GM12892 (cell line): ENCODE measurements around the gene TSFM.

ENCODE experiments used
- DNase-seq: peaks from one replicate; pipeline ENCODE4 v3.0.0; 2011; ENCODE audit not compliant: insufficient read length
- FAIRE-seq: peaks from 2 replicates; lab custom pipeline; 2011; peaks lifted over from hg19 to GRCh38; lab: Jason Lieb, UNC
- POLR2A ChIP-seq: IDR thresholded peaks from 2 replicates; pipeline ENCODE4 v1.6.1; 2011; ENCODE audit warnings: low read depth, low read length, control low read depth
- POLR2AphosphoS5 ChIP-seq: IDR thresholded peaks from 2 replicates; pipeline ENCODE4 v1.6.1; 2011; ENCODE audit warnings: low read depth, low read length, control low read depth
- TAF1 ChIP-seq: IDR thresholded peaks from 2 replicates; pipeline ENCODE4 v1.6.1; 2011; ENCODE audit warnings: low read depth, mild to moderate bottlenecking, control low read depth, low read length, borderline replicate concordance

The TSFM gene

GRCh38 chr12:57846285-57846576 is 63.6 kb downstream of the TSFM start:
- FAIRE-seq (no peak), DNase-seq (no peak)
- TF ChIP-seq POLR2AphosphoS5: no peak
- no peak for TF ChIP-seq POLR2A
- TF ChIP-seq TAF1: no peak

GRCh38 chr12:57846577-57847319 is 64.2 kb downstream of the TSFM start, which contains the start of gene CTDSP2:
CTDSP2 (minus strand) TSS chr12:57846729; CDS start chr12:57846435, 294 bp downstream.
- DNase-seq (peak; percentile 92), FAIRE-seq (peak; percentile 84)
- TF ChIP-seq TAF1 (no peak), POLR2A (no peak), POLR2AphosphoS5 (no peak)
